Panc1 (cell line): ENCODE results near the gene SC5D. TPM values are rescaled to one million over a fixed set of nuclear protein-coding genes. Genes with fewer than 3 reads are reported as not detected.

Source experiments
- ATAC-seq: fragments of 200-7000 bp; cut with Tn5 transposase; 2 replicates; pipeline ENCODE4 v1.9.1; 2020; ENCODE audit warnings: mild to moderate bottlenecking, moderate library complexity
- BruUV-seq: library from RNA; stranded (reverse); fragments of 400-500 nt; replicated peaks from 2 replicates; lab custom pipeline; 2021; lab: Mats Ljungman, UMichigan
- CTCF ChIA-PET: fragments of 300-600 bp; sonication (Branson Sonifier 250); formaldehyde crosslinking; loops from one replicate; lab custom pipeline; 2022; ENCODE audit warnings: antibody characterized with exemption; lab: Charles Lee
- POLR2A ChIA-PET: fragments of 300-600 bp; sonication (Branson Sonifier 250); formaldehyde crosslinking; loops from one replicate; lab custom pipeline; 2022; ENCODE audit warnings: antibody characterized with exemption; lab: Charles Lee
- DNase-seq: peaks from one replicate; pipeline ENCODE4 v3.0.0-alpha.2; 2010; ENCODE audit warnings: low read depth, low spot score
- H3K27ac ChIP-seq: 2 replicates; pipeline ENCODE4 v1.5.1; 2011; ENCODE audit warnings: mild to moderate bottlenecking, low read length, inconsistent platforms
- H3K27me3 ChIP-seq: fragments of 200-500 bp; sonication (Bioruptor generic); 2 replicates; pipeline ENCODE4 v1.6.0; 2014; ENCODE audit warnings: low read length, inconsistent platforms; ENCODE audit not compliant: control insufficient read depth, insufficient read depth
- H3K36me3 ChIP-seq: fragments of 200-500 bp; sonication (Bioruptor generic); 2 replicates; pipeline ENCODE4 v1.5.1; 2014; ENCODE audit warnings: inconsistent platforms, mild to moderate bottlenecking, low read length, moderate library complexity; ENCODE audit not compliant: control insufficient read depth, insufficient read depth
- H3K4me1 ChIP-seq: 2 replicates; pipeline ENCODE4 v1.5.1; 2011; ENCODE audit warnings: inconsistent platforms, mild to moderate bottlenecking, low read length, moderate library complexity; ENCODE audit not compliant: control insufficient read depth, insufficient read depth
- H3K4me3 ChIP-seq, 2 experiments: 2 replicates each; pipeline ENCODE4 v1.5.1; 2011 to 2012; ENCODE audit warnings: low read depth in 2 of 2, low read length in 2 of 2, mild to moderate bottlenecking in 2 of 2, inconsistent platforms in 1 of 2, moderate library complexity in 1 of 2
- H3K9me3 ChIP-seq: fragments of 200-500 bp; sonication (Bioruptor generic); 2 replicates; pipeline ENCODE4 v1.5.1; 2014; ENCODE audit warnings: low read depth, mild to moderate bottlenecking, inconsistent platforms, low read length, moderate library complexity; ENCODE audit not compliant: control insufficient read depth, insufficient read depth
- CTCF ChIP-seq: fragments of 450-650 bp; IDR thresholded peaks from 2 replicates; pipeline ENCODE4 v1.5.1; 2017; ENCODE audit warnings: mild to moderate bottlenecking
- POLR2AphosphoS5 ChIP-seq: IDR thresholded peaks from 2 replicates; pipeline ENCODE4 v1.6.1; 2012; ENCODE audit warnings: mild to moderate bottlenecking, low read depth, low read length, moderate library complexity
- REST ChIP-seq, 2 experiments: IDR thresholded peaks; 2 replicates each; pipeline ENCODE4 v1.6.1; 2011 to 2012; ENCODE audit warnings: low read depth in 2 of 2, control low read depth in 1 of 2, low read length in 1 of 2, mild to moderate bottlenecking in 1 of 2, moderate library complexity in 1 of 2; ENCODE audit not compliant: insufficient read depth in 1 of 2
- SIN3A ChIP-seq: IDR thresholded peaks from 2 replicates; pipeline ENCODE4 v1.6.1; 2012; ENCODE audit warnings: low read depth, mild to moderate bottlenecking, low read length, moderate library complexity, borderline replicate concordance; ENCODE audit not compliant: insufficient read depth
- TCF7L2 ChIP-seq: IDR thresholded peaks from 2 replicates; pipeline ENCODE4 v1.6.1; 2011; ENCODE audit warnings: mild to moderate bottlenecking, low read depth, low read length, inconsistent platforms
- in situ Hi-C: cut with HindIII; loops from 2 replicates; pipeline ENCODE4 v1.10.0; 2016; ENCODE audit warnings: low sequenced_read_pairs, low pct_unique_long_range_greater_than_20kb
- intact Hi-C: fragments of 100-400 bp; cut with micrococcal nuclease; formaldehyde crosslinking; loops from one replicate; pipeline ENCODE4 v1.10.0; 2022; ENCODE audit not compliant: unreplicated experiment
- total RNA-seq: library from RNA; stranded (reverse); gene quantifications from one replicate; pipeline ENCODE4 v1.2.1, GENCODE V29; 2021; ENCODE audit not compliant: unreplicated experiment

The SC5D gene
- total RNA-seq, 1 experiment from 2014 or later, result 54.3 TPM

DNA sequence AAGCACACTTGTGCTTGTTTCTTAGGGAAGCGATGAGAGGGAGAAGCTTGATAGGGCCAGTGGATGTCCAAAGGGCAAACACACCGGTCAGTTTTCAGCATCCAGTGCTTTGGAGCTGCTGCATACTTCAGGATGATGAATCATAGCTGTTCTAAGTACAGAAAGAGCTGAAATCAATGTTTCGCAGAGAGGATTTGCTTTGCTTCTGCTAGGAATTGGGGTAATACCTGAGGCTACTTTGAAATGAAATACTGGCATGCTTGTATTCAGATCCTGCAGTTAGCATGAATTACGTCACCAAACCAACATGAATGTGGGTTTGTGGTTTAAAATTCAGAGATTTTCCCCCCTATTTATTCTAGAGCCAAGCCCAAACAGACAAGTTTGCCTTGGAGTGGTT is 41.7 kb upstream of the SC5D start:
- H3K4me3 ChIP-seq, result no peak overlapping the region
- in situ Hi-C loops (no loop called here), intact Hi-C loops (no loop called here)
- H3K4me1 ChIP-seq, result no peaks in the 10 kb centered on the region
- H3K36me3 ChIP-seq, result no peaks in the 10 kb centered on the region
- TF ChIP-seq SIN3A, result no peak
- TF ChIP-seq REST (IDR thresholded peaks at IDR 0.05; ENCODE audit: insufficient read depth in 1 of 2, low read depth in 2 of 2, low read length in 1 of 2), result no peak
- TF ChIP-seq TCF7L2, result no peak
- TF ChIP-seq POLR2AphosphoS5, result no peak
- TF ChIP-seq CTCF, result no peak
- H3K27ac ChIP-seq, result no peak overlapping the region
- POLR2A ChIA-PET, result no interaction called here
- ATAC-seq (no peak), DNase-seq (no peak)
- no peaks in the 10 kb centered on the region for H3K9me3 ChIP-seq
- CTCF ChIA-PET, result interaction anchor here (0.6 kb wide), 1 partner anchor 197 kb away, joined by 9 read pairs; no protein-coding TSS in a partner anchor
- no TSS peak for BruUV-seq
- no peaks in the 10 kb centered on the region for H3K27me3 ChIP-seq

GRCh38 chr11:121253951-121254350 is 38.6 kb upstream of the SC5D start:
- H3K27ac ChIP-seq, result no peak overlapping the region
- in situ Hi-C loops (no loop called here), intact Hi-C loops (no loop called here)
- DNase-seq (no peak), ATAC-seq (no peak)
- H3K27me3 ChIP-seq, result peaks cover 3% of the 10 kb centered on the region; the same call in 1 of the 2 replicates
- CTCF ChIA-PET, result no interaction called here
- no peak for TF ChIP-seq TCF7L2
- TF ChIP-seq POLR2AphosphoS5, result no peak
- TF ChIP-seq SIN3A, result no peak
- TF ChIP-seq REST (IDR thresholded peaks at IDR 0.05; ENCODE audit: insufficient read depth in 1 of 2, low read depth in 2 of 2, low read length in 1 of 2), result no peak
- no peak for TF ChIP-seq CTCF
- no TSS peak for BruUV-seq
- POLR2A ChIA-PET, result no interaction called here
- H3K4me3 ChIP-seq, result no peak overlapping the region
- no peaks in the 10 kb centered on the region for H3K9me3 ChIP-seq
- no peaks in the 10 kb centered on the region for H3K4me1 ChIP-seq
- H3K36me3 ChIP-seq, result no peaks in the 10 kb centered on the region
